ENCODE results near the gene BLOC1S3.

The BLOC1S3 gene

DNA sequence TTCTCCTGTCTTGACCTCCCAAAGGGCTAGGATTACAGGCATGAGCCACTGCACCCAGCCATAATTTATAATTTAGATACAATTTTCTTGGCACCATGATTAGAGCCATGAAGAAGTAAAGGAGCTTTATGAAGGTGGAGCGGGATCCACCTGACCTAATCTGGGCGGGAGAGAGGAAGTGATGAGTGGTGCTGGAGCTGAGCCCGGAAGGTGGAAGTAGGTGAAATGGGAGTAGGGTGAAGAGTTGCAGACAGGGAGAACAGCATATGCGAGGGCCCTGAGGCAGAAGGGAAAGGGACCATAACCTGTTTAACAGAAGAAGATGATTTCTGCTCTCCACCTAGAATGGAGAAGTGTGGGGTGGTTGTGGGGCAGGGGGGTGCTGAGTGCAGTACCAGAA lies 4.2 kb downstream of the BLOC1S3 start:
- no peak for DNase-seq (ENCODE audit: low spot score)

GRCh38 chr19:45184115-45184514 lies 5.5 kb downstream of the BLOC1S3 start:
- DNase-seq (ENCODE audit: low spot score): no peak

- no peak for DNase-seq (ENCODE audit: low spot score)
Measured at GRCh38 chr19:45186509-45187334, 8.1 kb downstream of the BLOC1S3 start.

- no peak for DNase-seq (ENCODE audit: low spot score)
Measured at GRCh38 chr19:45187421-45188100, 9.0 kb downstream of the BLOC1S3 start.

GRCh38 chr19:45189971-45190370 lies 11.4 kb downstream of the BLOC1S3 start:
- no peak for DNase-seq (ENCODE audit: low spot score)

DNA sequence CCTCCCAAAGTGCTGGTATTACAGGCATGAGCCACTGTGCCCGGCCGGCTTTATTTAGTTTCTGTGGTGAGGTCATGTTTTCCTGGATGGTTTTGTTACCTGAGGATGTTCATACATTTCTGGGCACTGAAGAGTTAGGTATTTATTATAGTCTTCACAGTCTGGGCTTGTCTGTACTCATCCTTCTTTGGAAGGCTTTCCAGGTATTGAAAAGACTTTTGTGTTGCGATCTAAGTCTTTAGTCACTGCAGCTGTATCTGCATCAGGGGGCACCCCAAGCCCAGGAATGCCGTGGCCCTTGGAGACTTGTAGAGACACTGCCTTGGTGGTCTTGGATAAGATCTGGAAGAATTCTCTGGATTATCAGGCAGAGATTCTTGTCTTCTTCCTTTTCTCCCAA lies 12.8 kb downstream of the BLOC1S3 start:
- no peak for DNase-seq (ENCODE audit: low spot score)

DNA sequence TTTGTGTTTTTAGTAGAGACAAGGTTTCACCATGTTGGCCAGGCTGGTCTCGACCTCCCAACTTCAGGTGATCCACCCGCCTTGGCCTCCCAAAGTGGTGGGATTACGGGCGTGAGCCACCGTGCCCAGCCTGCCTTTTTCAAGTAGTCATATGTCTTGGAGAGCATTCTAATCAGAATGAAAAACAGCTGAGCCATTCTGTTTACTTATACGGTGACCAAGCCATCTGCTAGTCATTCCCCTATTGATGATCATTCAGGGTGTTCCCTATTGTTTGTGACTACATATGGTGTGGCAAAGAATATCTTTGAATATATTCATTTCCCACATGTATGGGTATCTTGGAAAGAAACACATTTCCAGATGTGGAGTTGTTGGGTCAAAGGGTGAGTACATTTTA lies 17.2 kb downstream of the BLOC1S3 start:
- no peak for DNase-seq (ENCODE audit: low spot score)

DNA sequence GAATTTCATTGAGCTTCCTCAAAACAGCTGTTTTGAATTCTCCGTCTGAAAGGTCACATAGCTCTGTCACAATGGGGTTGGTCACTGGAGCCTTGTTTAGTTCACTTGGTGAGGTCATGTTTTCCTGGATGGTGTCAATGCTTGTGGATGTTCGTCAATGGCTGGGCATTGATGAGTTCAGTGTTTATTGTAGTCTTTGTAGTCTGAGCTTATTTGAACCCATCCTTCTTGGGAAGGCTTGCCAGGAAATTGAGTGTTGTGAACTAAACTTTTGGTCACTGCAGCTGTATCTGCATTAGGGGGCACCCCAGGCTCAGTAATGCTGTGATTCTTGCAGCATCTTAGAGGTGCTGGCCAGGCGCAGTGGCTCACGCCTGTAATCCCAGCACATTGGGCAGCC lies 22.0 kb downstream of the BLOC1S3 start:
- DNase-seq (ENCODE audit: low spot score): peak; percentile 77

DNA sequence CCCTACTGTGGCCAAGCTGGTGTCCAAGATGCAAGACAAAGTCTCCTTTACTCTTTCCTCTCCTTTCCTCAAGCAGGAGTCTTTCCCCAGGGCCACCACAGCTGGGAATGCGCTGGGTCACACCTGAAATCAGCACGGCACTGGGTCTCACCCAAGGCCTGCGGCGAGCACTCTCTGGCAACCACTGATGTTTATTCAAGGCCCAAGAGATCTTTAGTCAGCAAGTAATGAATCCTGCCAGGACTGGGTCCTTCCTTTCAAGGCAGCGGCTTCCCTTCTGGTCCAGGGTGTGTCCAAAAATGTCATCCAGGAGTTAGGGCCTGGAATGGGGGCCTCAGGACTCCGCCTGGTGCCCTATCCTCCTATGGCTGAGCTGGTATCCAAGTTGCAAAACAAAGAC lies 24.1 kb downstream of the BLOC1S3 start:
- DNase-seq (ENCODE audit: low spot score): no peak

- no peak for DNase-seq (ENCODE audit: low spot score)
Measured at GRCh38 chr19:45205810-45206209, 27.2 kb downstream of the BLOC1S3 start.

- DNase-seq (ENCODE audit: low spot score): no peak
Measured at GRCh38 chr19:45206328-45206727, 27.7 kb downstream of the BLOC1S3 start.

DNA sequence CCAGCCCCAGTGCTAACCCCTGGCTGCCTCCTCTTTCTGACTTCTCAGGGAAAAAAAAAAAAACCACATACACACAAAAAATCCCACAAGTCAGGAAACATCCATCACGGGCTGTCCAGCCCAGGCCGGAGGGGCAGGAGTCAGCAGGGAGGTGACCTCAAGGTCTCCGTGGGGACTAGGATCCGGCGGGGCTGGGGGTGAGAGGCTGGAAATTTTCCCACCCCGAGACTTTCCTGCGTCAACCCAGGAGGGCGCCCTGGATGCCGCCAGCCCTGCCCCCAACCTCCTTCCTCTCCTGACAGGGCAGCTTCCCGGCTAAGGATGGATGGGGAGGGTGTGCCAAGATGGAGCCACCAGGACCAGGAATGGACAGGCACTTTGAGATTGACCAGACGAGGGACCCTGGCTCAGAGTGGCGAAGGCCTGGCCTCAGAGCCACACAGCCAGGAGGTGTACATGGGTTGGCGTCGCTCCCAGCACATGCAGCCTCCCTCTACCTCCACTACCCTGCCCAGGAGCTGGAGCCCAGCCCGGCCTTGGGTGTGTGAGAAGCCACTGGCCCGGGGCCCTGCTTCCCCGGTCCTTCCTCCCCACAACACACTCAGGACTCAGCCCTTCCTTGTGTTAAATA lies 33.3 kb downstream of the BLOC1S3 start:
- DNase-seq (ENCODE audit: low spot score): no peak

DNA sequence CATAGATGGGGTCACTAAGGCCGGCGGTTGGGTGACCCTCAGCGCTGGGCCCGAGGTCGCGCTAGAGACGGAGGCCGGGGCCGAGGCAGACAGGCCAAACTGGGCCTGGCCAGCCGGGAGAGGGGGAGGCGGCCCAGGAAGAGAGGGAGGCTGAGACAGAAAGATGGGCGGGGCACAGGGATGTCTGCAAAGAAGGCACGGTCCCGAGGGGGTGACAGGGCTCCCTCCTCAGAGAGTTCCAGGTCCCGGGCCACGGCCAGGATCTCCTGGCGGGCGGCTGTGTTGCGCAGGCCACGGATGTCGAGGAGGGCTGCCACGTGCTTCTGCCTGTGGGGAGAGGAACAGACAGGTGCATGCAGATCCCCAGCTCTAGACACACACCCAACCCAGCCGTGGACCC lies 34.4 kb downstream of the BLOC1S3 start:
- DNase-seq (ENCODE audit: low spot score): no peak

DNA sequence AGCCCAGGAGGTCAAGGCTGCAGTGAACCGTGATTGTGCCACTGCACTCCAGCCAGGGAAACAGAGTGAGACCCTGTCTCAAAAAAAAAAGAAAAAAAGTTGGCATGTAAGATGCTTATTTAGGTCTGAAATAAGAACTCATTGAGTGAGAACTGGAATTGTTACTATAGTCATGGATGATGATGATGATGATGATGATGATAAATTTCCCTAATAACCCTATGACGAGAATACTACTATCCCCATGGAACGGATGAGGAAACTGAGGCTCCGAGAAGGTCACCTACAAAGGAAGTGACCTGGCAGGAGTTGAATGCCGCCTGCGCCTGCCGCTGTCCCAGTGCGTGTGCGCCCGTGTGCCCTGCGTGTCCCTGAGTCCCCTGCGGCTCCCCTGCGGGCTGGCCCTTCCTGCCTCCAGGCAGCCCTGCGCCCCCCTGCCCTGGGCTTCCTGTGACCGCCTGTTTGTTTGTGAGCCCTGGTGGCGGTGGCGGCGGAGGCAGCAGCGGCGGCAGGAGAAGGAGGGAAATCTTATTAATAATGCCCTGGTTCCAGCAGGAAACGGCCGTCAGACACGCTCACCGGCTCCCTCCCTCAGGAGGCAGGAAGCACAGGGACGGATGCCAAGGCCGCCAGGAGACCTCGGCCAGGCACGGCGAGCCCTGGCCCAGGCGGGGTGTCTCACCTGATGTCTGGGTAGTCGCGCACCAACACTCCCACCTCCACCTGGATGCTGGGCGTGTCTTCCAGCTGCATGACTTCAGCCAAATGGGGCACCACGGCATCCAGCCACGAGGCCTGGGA lies 37.0 kb downstream of the BLOC1S3 start:
- no peak for DNase-seq (ENCODE audit: low spot score)

DNA sequence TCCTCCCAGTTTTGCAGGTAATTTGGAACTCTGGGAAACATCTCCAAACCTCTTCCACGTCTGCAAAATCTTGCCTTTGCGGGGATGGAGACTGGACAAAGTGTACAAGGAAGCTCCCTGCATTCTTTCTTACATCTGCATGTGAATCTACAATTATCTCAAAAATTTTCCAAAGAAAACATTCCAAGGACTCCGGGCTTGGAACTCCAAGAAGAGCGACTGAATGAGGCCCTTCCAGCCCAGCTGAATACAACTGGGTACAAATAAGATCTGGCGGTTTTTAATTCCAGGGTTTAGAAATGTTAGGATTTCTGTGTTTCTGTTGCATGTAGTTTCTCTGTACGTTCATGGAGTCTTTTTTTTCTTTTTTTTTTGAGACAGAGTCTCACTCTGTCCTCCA lies 38.1 kb downstream of the BLOC1S3 start:
- no peak for DNase-seq (ENCODE audit: low spot score)

DNA sequence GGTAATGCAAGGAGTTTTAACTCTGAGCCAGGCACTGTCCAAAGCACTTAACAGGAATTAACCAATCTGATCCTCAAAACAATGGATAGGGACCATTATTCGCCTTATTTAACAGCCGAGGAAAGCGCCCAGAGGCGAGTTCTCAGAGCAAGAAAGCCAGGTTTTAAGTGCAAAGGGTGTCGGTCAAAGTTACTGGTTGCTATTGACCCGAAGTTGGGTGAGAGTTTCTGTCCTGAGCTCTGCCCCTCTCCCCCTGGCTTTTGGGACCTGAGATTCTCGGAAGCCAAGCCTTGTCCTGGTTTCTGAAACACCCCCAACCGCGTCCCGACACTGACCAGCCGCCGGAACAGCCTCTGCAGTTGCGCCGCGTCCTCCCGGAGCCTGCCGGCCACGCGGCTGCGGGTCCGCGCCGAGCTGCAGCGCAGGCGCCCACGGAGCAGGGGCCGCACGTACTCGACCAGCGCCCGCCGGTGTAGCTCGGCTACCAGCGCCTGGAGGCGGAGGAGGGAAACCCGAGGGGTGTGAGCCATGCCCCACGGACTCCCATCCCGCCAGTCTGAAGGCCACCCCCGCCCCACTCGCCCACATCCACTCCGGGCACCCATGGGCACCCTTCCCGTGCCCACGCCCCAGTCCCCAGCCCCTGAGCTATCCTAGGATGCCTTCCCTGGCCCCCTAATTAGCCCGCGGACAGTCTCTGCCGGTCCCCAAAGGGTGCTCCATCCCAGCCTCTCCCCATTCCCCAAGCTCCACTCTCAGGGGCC lies 38.8 kb downstream of the BLOC1S3 start:
- DNase-seq (ENCODE audit: low spot score): no peak

DNA sequence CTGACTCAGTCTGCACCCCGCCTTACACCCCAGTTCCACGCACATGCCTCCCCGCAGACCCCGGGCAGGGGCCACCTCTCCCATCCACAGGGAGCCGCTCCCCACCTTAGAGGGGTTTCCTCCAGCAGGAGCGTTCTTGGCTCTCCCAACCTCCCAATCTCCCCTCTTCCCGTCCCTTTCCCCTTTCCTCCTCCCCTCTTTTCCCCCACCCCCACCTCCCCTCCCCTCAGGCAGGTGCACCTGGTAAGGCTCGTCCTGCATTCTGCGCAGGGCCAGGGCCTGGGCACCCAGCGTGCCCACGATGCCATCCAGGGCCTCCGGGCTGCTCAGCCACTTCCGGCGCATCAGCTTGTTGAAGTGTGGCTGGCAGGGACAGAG lies 39.4 kb downstream of the BLOC1S3 start:
- no peak for DNase-seq (ENCODE audit: low spot score)

GRCh38 chr19:45218426-45218825 lies 39.8 kb downstream of the BLOC1S3 start:
- no peak for DNase-seq (ENCODE audit: low spot score)

DNA sequence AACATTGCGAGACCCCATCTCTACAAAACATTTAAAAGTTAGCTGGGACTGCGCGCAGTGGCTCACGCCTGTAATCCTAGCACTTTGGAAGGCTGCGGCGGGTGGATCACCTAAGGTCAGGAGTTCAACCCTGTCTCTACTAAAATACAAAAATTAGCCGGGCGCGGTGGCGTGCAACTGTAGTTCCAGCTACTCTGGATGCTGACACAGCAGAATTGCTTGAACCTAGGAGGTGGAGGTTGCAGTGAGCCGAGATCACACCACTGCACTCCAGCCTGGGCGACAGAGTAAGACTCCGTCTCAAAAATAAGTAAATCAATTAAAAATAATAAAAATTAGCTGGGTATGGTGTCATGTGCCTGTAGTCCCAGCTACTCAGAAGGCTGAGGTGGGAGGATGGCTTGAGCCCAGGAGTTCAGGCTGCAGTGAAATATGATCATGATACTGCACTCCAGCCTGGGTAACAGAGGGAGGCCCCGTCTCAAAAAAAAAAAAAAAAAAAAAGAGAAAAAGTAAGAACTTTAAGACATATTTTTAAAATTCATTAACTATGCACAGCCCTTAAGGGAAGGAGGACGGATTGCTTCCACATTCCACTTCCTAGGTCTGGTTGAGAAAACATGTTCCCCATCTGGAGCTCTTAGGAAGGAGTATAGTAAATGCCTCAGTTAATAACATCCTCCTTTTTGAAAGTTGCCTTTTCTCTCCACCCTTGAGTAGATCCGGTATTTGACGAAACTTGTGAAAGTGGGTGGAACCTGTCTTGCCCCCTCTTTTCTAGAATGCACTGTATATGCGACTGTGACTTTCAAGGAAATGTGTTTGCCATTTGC lies 40.5 kb downstream of the BLOC1S3 start:
- no peak for DNase-seq (ENCODE audit: low spot score)

- DNase-seq (ENCODE audit: low spot score): no peak
Measured at GRCh38 chr19:45222724-45223123, 44.1 kb downstream of the BLOC1S3 start.

- no peak for DNase-seq (ENCODE audit: low spot score)
Measured at GRCh38 chr19:45223879-45224278, 45.3 kb downstream of the BLOC1S3 start.
